K562 (cell line): ENCODE measurements around the gene TGFA. TPM values are rescaled to one million over a fixed set of nuclear protein-coding genes. Genes with fewer than 3 reads are reported as not detected.

Experiments used
- ATAC-seq: fragments of 200-7000 bp; cut with Tn5 transposase; 3 replicates; pipeline ENCODE4 v1.9.1; 2020; ENCODE audit warnings: moderate library complexity
- BruUV-seq: library from RNA; stranded (reverse); fragments of 400-500 nt; replicated peaks from 2 replicates; lab custom pipeline; 2021; lab: Mats Ljungman, UMichigan
- CTCF ChIA-PET: fragments of 300-600 bp; formaldehyde crosslinking; extraction: SDS; loops from one replicate; lab custom pipeline; 2021; ENCODE audit warnings: low intra/inter-chr PET ratio; lab: Yijun Ruan, JAX
- POLR2A ChIA-PET: fragments of 300-600, 350-650 bp; sonication (Branson Sonifier 250); formaldehyde crosslinking; extraction: SDS; loops from one replicate; lab custom pipeline; 2021; ENCODE audit warnings: antibody characterized with exemption, inconsistent platforms; lab: Yijun Ruan, JAX
- DNase-seq, 4 experiments: peaks; one replicate each; pipeline versions ENCODE4 v3.0.0 to v3.0.0-alpha.2; 2011 to 2018; ENCODE audit warnings: low spot score in 3 of 4, mixed read lengths in 3 of 4; ENCODE audit errors: extremely low read depth in 1 of 4
- FAIRE-seq: peaks from 2 replicates; lab custom pipeline; 2011; peaks lifted over from hg19 to GRCh38; lab: Jason Lieb, UNC
- H2AFZ ChIP-seq: 2 replicates; pipeline ENCODE4 v1.6.0; 2011; ENCODE audit warnings: low read depth, low read length, control low read depth, inconsistent platforms
- H3K27ac ChIP-seq: fragments of 200-600 bp; 3 replicates; pipeline ENCODE4 v1.8.0; 2011; ENCODE audit warnings: low read depth, mild to moderate bottlenecking, control low read depth, inconsistent platforms, low read length, moderate library complexity, mixed read lengths; ENCODE audit errors: extremely low read depth
- H3K27me3 ChIP-seq, 2 experiments: fragments of 300-600 bp in 1 of 2; 2 replicates in 1 of 2; 3 replicates in 1 of 2; pipeline versions ENCODE4 v1.6.0 to v1.8.0; 2011; ENCODE audit warnings: inconsistent platforms in 2 of 2, low read length in 2 of 2, mild to moderate bottlenecking in 1 of 2, mixed read lengths in 1 of 2, moderate library complexity in 1 of 2; ENCODE audit not compliant: control insufficient read depth in 2 of 2, insufficient read depth in 2 of 2
- H3K36me3 ChIP-seq: fragments of 300-600 bp; 3 replicates; pipeline ENCODE4 v1.8.0; 2011; ENCODE audit warnings: mild to moderate bottlenecking, low read length, inconsistent platforms; ENCODE audit not compliant: control insufficient read depth, insufficient read depth
- H3K4me1 ChIP-seq, 2 experiments: fragments of 200-600 bp in 1 of 2; replicated peaks in 1 of 2; 2 replicates in 1 of 2; 3 replicates in 1 of 2; pipeline versions ENCODE4 v1.5.1 to v1.8.0; 2011; ENCODE audit warnings: inconsistent platforms in 2 of 2, low read length in 2 of 2, mild to moderate bottlenecking in 1 of 2, mixed read lengths in 1 of 2, moderate library complexity in 1 of 2; ENCODE audit not compliant: control insufficient read depth in 2 of 2, insufficient read depth in 2 of 2
- H3K4me2 ChIP-seq: 2 replicates; pipeline ENCODE4 v1.6.1; 2011; ENCODE audit warnings: low read length, control low read depth, inconsistent platforms, mixed read lengths; ENCODE audit not compliant: insufficient read depth
- H3K4me3 ChIP-seq: fragments of 200-600 bp; sonication (generic), shearing (Covaris generic); 2 replicates; pipeline ENCODE4 v1.5.1; 2016; ENCODE audit warnings: control low read depth, inconsistent platforms
- H3K79me2 ChIP-seq: fragments of 200-600 bp; 3 replicates; pipeline ENCODE4 v1.8.0; 2011; ENCODE audit warnings: low read length, inconsistent platforms; ENCODE audit not compliant: control insufficient read depth, insufficient read depth
- H3K9ac ChIP-seq, 2 experiments: 2 replicates each; pipeline versions ENCODE4 v1.6.0 to v1.6.1; 2011; ENCODE audit warnings: low read depth in 2 of 2, low read length in 2 of 2, control low read depth in 1 of 2, inconsistent platforms in 1 of 2, mild to moderate bottlenecking in 1 of 2, mixed read lengths in 1 of 2; ENCODE audit not compliant: insufficient read depth in 1 of 2
- H3K9me1 ChIP-seq: one replicate; pipeline ENCODE4 v1.6.0; 2011; ENCODE audit warnings: inconsistent platforms, mild to moderate bottlenecking, low read length, moderate library complexity; ENCODE audit not compliant: control insufficient read depth, insufficient read depth
- H3K9me3 ChIP-seq: replicated peaks from 2 replicates; pipeline ENCODE4 v1.5.1; 2011; ENCODE audit warnings: low read depth, low read length, inconsistent platforms; ENCODE audit not compliant: control insufficient read depth, insufficient read depth
- H4K20me1 ChIP-seq: replicated peaks from 2 replicates; pipeline ENCODE4 v1.6.1; 2011; ENCODE audit warnings: low read length, inconsistent platforms, mixed read lengths; ENCODE audit not compliant: control insufficient read depth, insufficient read depth
- BHLHE40 ChIP-seq: IDR thresholded peaks from 2 replicates; pipeline ENCODE4 v1.6.1; 2011; ENCODE audit warnings: low read length, improper control_type of control experiment
- CEBPG ChIP-seq, 3 experiments: fragments of 200-800 bp in 1 of 3; sonication (Bioruptor generic) in 1 of 3; sonication (generic) in 1 of 3; formaldehyde crosslinking in 1 of 3; IDR thresholded peaks in 2 of 3; conservative IDR thresholded peaks in 1 of 3; 2 replicates each; pipeline versions ENCODE4 v1.6.1 to v1.8.0; 2016 to 2022; ENCODE audit warnings: missing compliant biosample characterization in 2 of 3, missing genetic modification characterization in 2 of 3, mild to moderate bottlenecking in 1 of 3, missing genetic modification reagents in 1 of 3
- CGGBP1 ChIP-seq: fragments of 250-450 bp; sonication (Bioruptor Pico); IDR thresholded peaks from 2 replicates; pipeline ENCODE4 v1.9.0; 2021; ENCODE audit warnings: mild to moderate bottlenecking
- CHCHD3 ChIP-seq: fragments of 250-450 bp; sonication (Bioruptor Pico); IDR thresholded peaks from 2 replicates; pipeline ENCODE4 v2.1.2; 2022; ENCODE audit warnings: mild to moderate bottlenecking
- GTF2B ChIP-seq: IDR thresholded peaks from 2 replicates; pipeline ENCODE4 v1.6.1; 2011; ENCODE audit not compliant: insufficient read length; ENCODE audit errors: extremely low read depth
- HDAC3 ChIP-seq: fragments of 450-650 bp; IDR thresholded peaks from 2 replicates; pipeline ENCODE4 v1.6.1; 2018; ENCODE audit warnings: borderline replicate concordance, mild to moderate bottlenecking, moderate library complexity; ENCODE audit not compliant: partially characterized antibody
- PML ChIP-seq: IDR thresholded peaks from 2 replicates; pipeline ENCODE4 v1.6.1; 2012; ENCODE audit warnings: low read length, inconsistent platforms
- SMAD2 ChIP-seq: fragments of 150-350 bp; IDR thresholded peaks from 2 replicates; pipeline ENCODE4 v1.6.1; 2014; ENCODE audit warnings: low read depth, mild to moderate bottlenecking, low read length
- SP2 ChIP-seq: IDR thresholded peaks from 2 replicates; pipeline ENCODE4 v1.6.1; 2011; ENCODE audit warnings: mild to moderate bottlenecking, low read depth, low read length, moderate library complexity; ENCODE audit not compliant: poor library complexity, severe bottlenecking; ENCODE audit errors: extremely low read depth
- ZBTB8A ChIP-seq: fragments of 450-650 bp; IDR thresholded peaks from 2 replicates; pipeline ENCODE4 v1.6.1; 2018; ENCODE audit warnings: mild to moderate bottlenecking, moderate library complexity; ENCODE audit not compliant: partially characterized antibody
- ZNF24 ChIP-seq: fragments of 450-650 bp; IDR thresholded peaks from 2 replicates; pipeline ENCODE4 v1.6.1; 2016
- ZSCAN32 ChIP-seq: fragments of 450-650 bp; formaldehyde crosslinking; IDR thresholded peaks from 2 replicates; pipeline ENCODE4 v1.4.0; 2020; ENCODE audit warnings: mild to moderate bottlenecking, moderate library complexity
- WGBS: fragments of 100-300 bp; shearing (Covaris generic); methylation state at CpG from one replicate; pipeline ENCODE4 v1.1.6; 2016; ENCODE audit warnings: low coverage, mixed read lengths; ENCODE audit not compliant: insufficient coverage; ENCODE audit errors: missing lambda C conversion rate; 5-methylcytosine and 5-hydroxymethylcytosine counted together
- in situ Hi-C: fragments of 300-500 bp; cut with MboI; formaldehyde crosslinking; loops from 4 replicates; pipeline ENCODE4 v1.15.0; 2018; ENCODE audit warnings: inconsistent platforms, mixed read lengths
- intact Hi-C: fragments of 100-400 bp; cut with micrococcal nuclease; formaldehyde crosslinking; loops from 2 replicates; pipeline ENCODE4 v1.14.2; 2022
- polyA plus RNA-seq, 8 experiments: library from polyadenylated mRNA; depleted of rRNA in 4 of 8; stranded (reverse) in 5 of 8; unstranded in 3 of 8; fragments of >200 nt; fragmentation: Nextera tagmentation in 2 of 8; fragmentation: Illumina TruSeq in 1 of 8; extraction: Ambion mirVana in 2 of 8; extraction: Trizol in 1 of 8; gene quantifications; 2 replicates each; pipeline versions ENCODE4 v1.2.1 to v1.2.3, GENCODE V29; 2011 to 2014; ENCODE audit warnings: inconsistent platforms in 1 of 8, missing spikeins in 1 of 8
- total RNA-seq, 7 experiments: library from RNA; depleted of rRNA in 6 of 7; stranded (reverse); fragments of >200 nt in 6 of 7; fragmentation: Illumina TruSeq in 2 of 7; extraction: Trizol in 2 of 7; gene quantifications; 2 replicates each; pipeline versions ENCODE4 v1.2.1 to v1.2.3, GENCODE V29; 2011 to 2021; ENCODE audit warnings: low replicate concordance in 1 of 7
- TF ChIP-seq, protein P1 (sequence below), 2 experiments: fragments of 450-650 bp; IDR thresholded peaks; 2 replicates each; pipeline ENCODE4 v1.6.1; 2018; ENCODE audit warnings: mild to moderate bottlenecking in 2 of 2, low read depth in 1 of 2; ENCODE audit not compliant: partially characterized antibody in 2 of 2
- TF ChIP-seq, protein P2 (sequence below), 3 experiments: IDR thresholded peaks in 2 of 3; conservative IDR thresholded peaks in 1 of 3; 2 replicates each; pipeline ENCODE4 v1.5.1; 2011 to 2012; ENCODE audit warnings: low read length in 3 of 3, mild to moderate bottlenecking in 3 of 3, control low read depth in 2 of 3, improper control_type of control experiment in 1 of 3, inconsistent platforms in 1 of 3, low read depth in 1 of 3, mixed read lengths in 1 of 3, moderate library complexity in 1 of 3; ENCODE audit not compliant: insufficient read depth in 2 of 3

Gene TGFA
- total and polyA plus RNA-seq, 9 of the 15 experiments (the other 6 are each of a cell fraction or from before 2014, with no cell fraction given) = not detected

- Histone ChIP-seq H3K4me1 (no peaks in the 10 kb centered on the region), H3K27me3 (peaks cover 2 to 17% of the 10 kb centered on the region in 2 experiments; a peak in 2 of 5 replicates), H3K9ac (no peak overlapping the region), H2AFZ (no peak overlapping the region), H4K20me1 (0 out of 2 replicates have a peak, but pooled peaks cover 4% of the 10 kb centered on the region), H3K79me2 (no peaks in the 10 kb centered on the region), H3K36me3 (no peaks in the 10 kb centered on the region), H3K4me3 (no peak overlapping the region), H3K27ac (no peak overlapping the region), H3K4me2 (no peak overlapping the region), H3K9me3 (no peaks in the 10 kb centered on the region), H3K9me1 (no peaks in the 10 kb centered on the region)
- FAIRE-seq (no peak), DNase-seq (no peak), ATAC-seq (no peak)
- POLR2A ChIA-PET = no interaction called here
- in situ Hi-C loops = no loop called here
- BruUV-seq = no TSS peak
- intact Hi-C loops = no loop called here
- 0% methylated on average over 2 of the region's 2 CpGs for WGBS
- CTCF ChIA-PET = no interaction called here
- TF ChIP-seq SMAD2 (no peak), ZBTB8A (no peak), CHCHD3 (CRISPR knock-in tag) (no peak), CGGBP1 (CRISPR knock-in tag) (no peak), PML (no peak), HDAC3 (no peak), BHLHE40 (no peak), ZNF24 (no peak), CEBPG (CRISPR knock-in tag; IDR thresholded peaks at IDR 0.05) (no peak), CEBPG (tag; conservative IDR thresholded peaks at IDR 0.05 in 1 of 2, IDR thresholded peaks at IDR 0.05 in 1 of 2) (no peak), SP2 (no peak), GTF2B (no peak), ZSCAN32 (CRISPR knock-in tag) (no peak)
- TF ChIP-seq, protein P1, sequence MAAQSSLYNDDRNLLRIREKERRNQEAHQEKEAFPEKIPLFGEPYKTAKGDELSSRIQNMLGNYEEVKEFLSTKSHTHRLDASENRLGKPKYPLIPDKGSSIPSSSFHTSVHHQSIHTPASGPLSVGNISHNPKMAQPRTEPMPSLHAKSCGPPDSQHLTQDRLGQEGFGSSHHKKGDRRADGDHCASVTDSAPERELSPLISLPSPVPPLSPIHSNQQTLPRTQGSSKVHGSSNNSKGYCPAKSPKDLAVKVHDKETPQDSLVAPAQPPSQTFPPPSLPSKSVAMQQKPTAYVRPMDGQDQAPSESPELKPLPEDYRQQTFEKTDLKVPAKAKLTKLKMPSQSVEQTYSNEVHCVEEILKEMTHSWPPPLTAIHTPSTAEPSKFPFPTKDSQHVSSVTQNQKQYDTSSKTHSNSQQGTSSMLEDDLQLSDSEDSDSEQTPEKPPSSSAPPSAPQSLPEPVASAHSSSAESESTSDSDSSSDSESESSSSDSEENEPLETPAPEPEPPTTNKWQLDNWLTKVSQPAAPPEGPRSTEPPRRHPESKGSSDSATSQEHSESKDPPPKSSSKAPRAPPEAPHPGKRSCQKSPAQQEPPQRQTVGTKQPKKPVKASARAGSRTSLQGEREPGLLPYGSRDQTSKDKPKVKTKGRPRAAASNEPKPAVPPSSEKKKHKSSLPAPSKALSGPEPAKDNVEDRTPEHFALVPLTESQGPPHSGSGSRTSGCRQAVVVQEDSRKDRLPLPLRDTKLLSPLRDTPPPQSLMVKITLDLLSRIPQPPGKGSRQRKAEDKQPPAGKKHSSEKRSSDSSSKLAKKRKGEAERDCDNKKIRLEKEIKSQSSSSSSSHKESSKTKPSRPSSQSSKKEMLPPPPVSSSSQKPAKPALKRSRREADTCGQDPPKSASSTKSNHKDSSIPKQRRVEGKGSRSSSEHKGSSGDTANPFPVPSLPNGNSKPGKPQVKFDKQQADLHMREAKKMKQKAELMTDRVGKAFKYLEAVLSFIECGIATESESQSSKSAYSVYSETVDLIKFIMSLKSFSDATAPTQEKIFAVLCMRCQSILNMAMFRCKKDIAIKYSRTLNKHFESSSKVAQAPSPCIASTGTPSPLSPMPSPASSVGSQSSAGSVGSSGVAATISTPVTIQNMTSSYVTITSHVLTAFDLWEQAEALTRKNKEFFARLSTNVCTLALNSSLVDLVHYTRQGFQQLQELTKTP (IDR thresholded peaks at IDR 0.05; ENCODE audit: low read depth in 1 of 2, partially characterized antibody in 2 of 2) = no peak
- TF ChIP-seq, protein P2, sequence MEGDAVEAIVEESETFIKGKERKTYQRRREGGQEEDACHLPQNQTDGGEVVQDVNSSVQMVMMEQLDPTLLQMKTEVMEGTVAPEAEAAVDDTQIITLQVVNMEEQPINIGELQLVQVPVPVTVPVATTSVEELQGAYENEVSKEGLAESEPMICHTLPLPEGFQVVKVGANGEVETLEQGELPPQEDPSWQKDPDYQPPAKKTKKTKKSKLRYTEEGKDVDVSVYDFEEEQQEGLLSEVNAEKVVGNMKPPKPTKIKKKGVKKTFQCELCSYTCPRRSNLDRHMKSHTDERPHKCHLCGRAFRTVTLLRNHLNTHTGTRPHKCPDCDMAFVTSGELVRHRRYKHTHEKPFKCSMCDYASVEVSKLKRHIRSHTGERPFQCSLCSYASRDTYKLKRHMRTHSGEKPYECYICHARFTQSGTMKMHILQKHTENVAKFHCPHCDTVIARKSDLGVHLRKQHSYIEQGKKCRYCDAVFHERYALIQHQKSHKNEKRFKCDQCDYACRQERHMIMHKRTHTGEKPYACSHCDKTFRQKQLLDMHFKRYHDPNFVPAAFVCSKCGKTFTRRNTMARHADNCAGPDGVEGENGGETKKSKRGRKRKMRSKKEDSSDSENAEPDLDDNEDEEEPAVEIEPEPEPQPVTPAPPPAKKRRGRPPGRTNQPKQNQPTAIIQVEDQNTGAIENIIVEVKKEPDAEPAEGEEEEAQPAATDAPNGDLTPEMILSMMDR (IDR thresholded peaks at IDR 0.05 in 2 of 3, conservative IDR thresholded peaks at IDR 0.05 in 1 of 3; ENCODE audit: insufficient read depth in 2 of 3, low read depth in 1 of 3, low read length in 3 of 3) = no peak
These were observed 24.0 kb downstream of the TGFA start for GRCh38 chr2:70529610-70530009.
